Body of pancreas (tissue), 4 donors: ENCODE results near the gene EMILIN2.

ENCODE experiments used
- CTCF ChIP-seq, 7 experiments: fragments of 450-650 bp in 4 of 7; fragments of 200-600 bp in 3 of 7; sonication (generic) in 3 of 7; IDR thresholded peaks; one replicate each; pipeline ENCODE4 v1.5.1; 2016 to 2019; ENCODE audit warnings: antibody characterized with exemption in 7 of 7
- POLR2A ChIP-seq, 3 donors: fragments of 450-650 bp; IDR thresholded peaks; one replicate each; pipeline ENCODE4 v1.6.1; 2016; ENCODE audit warnings: antibody characterized with exemption in 3 of 3, mild to moderate bottlenecking in 2 of 3

GRCh38 chr18:2895391-2895790 lies 48.6 kb downstream of the EMILIN2 start:
- TF ChIP-seq CTCF (IDR thresholded peaks at IDR 0.05) (no peak), POLR2A (IDR thresholded peaks at IDR 0.05) (no peak)
